H7 (cell line): Measurements from ENCODE around the gene EHD1. TPM values are rescaled to one million over a fixed set of nuclear protein-coding genes. Genes with fewer than 3 reads are reported as not detected.
A peak's percentile ranks its signal among the peaks of the same experiment; 100 is the strongest.
"Not testable (repeated sequence)": the region's sequence is repeated elsewhere in the genome, so short reads cannot be mapped to it uniquely, and the experiment has no call there.

Experiments used
- DNase-seq: peaks from one replicate; pipeline ENCODE4 v3.0.0; 2012
- H3K27me3 ChIP-seq: 2 replicates; pipeline ENCODE4 v1.6.0; 2011; ENCODE audit warnings: mild to moderate bottlenecking, low read length; ENCODE audit not compliant: control insufficient read depth, insufficient read depth
- H3K36me3 ChIP-seq: replicated peaks from 2 replicates; pipeline ENCODE4 v1.5.1; 2011; ENCODE audit warnings: low read length; ENCODE audit not compliant: control insufficient read depth, insufficient read depth
- H3K4me3 ChIP-seq: 2 replicates; pipeline ENCODE4 v1.5.1; 2011; ENCODE audit warnings: low read depth, mild to moderate bottlenecking, control low read depth, low read length, moderate library complexity; ENCODE audit not compliant: insufficient read depth
- total RNA-seq: library from RNA; depleted of rRNA; stranded (reverse); fragments of >200 nt; shearing (Covaris generic); gene quantifications from 2 replicates; pipeline ENCODE4 v1.2.3, GENCODE V29; 2014

Gene EHD1
- total RNA-seq, 1 experiment from 2014 or later, result 30.2 TPM

GRCh38 chr11:64846998-64847666 is 31.3 kb downstream of the EHD1 start:
- peaks cover 6% of the 10 kb centered on the region; the same call in 1 of the 2 replicates for H3K27me3 ChIP-seq
- H3K4me3 ChIP-seq, result no peak overlapping the region
- no peaks in the 10 kb centered on the region for H3K36me3 ChIP-seq
- DNase-seq, result peak; percentile 98

GRCh38 chr11:64845776-64846129 is 32.7 kb downstream of the EHD1 start:
- not testable (repeated sequence) for H3K4me3 ChIP-seq, DNase-seq, H3K27me3 ChIP-seq, H3K36me3 ChIP-seq

DNA sequence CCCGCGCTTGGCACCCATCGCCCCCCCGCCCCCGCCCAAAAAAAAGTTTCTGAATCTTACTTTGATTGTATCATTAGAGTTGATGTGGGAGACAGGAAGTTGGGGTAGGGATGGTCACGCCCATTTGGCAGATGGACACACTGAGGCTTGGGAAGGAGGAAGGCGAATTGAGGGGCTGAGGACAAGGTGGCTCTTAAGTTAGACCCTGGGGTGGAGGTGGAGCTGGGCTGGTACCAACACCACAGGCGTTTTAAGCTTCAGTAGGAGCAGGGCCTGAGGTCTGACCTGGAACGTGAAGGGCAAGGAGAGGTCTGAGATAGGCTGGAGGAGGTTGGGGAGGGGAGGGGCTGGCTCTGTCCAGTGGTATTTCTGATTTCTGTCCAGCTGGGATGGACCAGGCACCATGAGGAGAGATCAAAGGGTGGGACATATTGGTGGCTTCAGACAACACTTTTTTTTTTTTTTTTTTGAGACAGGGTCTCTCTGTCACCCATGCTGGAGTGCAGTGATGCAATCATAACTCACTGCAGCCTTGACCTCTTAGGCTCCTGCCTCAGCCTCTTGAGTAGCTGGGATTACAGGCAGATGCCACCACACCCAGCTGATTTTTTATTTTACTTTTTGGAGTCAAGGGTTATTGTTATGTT is 33.2 kb downstream of the EHD1 start:
- no peak for DNase-seq
- Histone ChIP-seq H3K27me3 (peaks cover 6% of the 10 kb centered on the region; the same call in 1 of the 2 replicates), H3K36me3 (no peaks in the 10 kb centered on the region), H3K4me3 (peak overlapping the region; percentile 71)

- Histone ChIP-seq H3K36me3 (peaks cover 1% of the 10 kb centered on the region; the same call in 1 of the 2 replicates), H3K27me3 (peaks cover 6% of the 10 kb centered on the region; the same call in 1 of the 2 replicates), H3K4me3 (peak within 1 kb of the TSS; percentile 71)
- peak; percentile 100 for DNase-seq
These were observed 33.9 kb downstream of the EHD1 start, which contains the start of gene CDC42BPG for GRCh38 chr11:64844330-64845128. Gene CDC42BPG, minus strand, starts transcription at chr11:64844653. Its CDS starts 84 bp downstream, at chr11:64844569.

DNA sequence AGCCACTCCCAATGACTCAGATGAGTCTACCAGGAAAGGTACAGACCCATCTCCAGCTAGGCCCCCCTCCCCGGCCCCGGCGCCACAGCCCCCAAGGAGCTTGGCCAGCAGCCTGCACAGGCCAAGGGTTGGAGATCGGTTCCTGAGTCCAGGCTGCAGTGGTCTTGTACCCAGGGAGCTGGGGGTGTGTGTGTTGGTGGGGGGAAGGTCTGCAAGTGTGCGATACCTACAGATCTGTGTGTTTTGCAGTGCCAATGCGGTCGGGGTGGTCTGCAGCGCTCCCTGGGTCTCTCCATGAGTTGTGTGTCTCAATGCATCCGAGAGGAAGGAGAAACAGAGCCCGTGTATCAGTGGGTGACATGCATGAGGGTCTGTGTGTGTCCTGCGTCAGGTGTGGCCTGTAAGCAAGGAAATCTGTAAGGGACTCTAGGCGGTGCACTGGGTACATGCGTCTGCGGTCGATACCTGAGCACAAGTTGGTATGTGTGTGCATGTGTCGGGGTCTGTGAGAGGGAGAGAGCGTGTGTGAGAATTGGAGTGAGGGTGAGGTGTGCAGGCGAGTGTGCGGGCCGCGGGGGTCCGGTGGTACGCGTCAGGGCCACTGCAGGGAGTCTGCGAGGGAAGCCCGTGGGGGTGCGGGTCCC is 34.6 kb downstream of the EHD1 start:
- DNase-seq, result no peak
- Histone ChIP-seq H3K27me3 (peaks cover 6% of the 10 kb centered on the region; the same call in 1 of the 2 replicates), H3K4me3 (peak overlapping the region; percentile 51), H3K36me3 (peaks cover 2% of the 10 kb centered on the region; the same call in 1 of the 2 replicates)

- peak; percentile 86 for DNase-seq
- H3K36me3 ChIP-seq, result peaks cover 2% of the 10 kb centered on the region
- H3K4me3 ChIP-seq, result no peak overlapping the region
- H3K27me3 ChIP-seq, result peaks cover 6% of the 10 kb centered on the region; the same call in 1 of the 2 replicates
These were observed 35.4 kb downstream of the EHD1 start for GRCh38 chr11:64842851-64843685.

DNA sequence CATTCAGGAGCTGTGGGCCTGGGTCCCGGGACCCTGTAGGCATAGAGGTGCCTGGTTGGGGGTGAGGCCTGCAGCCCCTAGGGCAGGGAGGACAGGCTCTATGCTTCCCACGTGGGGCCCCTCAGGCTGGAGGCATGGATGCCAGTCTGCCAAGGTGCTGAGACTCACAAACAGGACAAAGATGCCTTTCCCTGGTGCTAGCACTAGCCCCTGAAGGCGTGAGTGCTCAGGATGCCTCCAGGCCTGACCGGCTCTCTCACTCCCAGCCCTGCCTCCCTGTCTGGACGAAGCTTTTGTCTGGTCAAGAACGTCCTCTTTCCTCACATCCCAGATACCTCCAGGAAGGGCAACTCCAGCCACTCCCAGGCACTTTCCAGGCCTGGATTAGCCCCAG is 36.1 kb downstream of the EHD1 start:
- H3K27me3 ChIP-seq, result peaks cover 6% of the 10 kb centered on the region; the same call in 1 of the 2 replicates
- no peak for DNase-seq
- H3K4me3 ChIP-seq, result no peak overlapping the region
- peaks cover 2% of the 10 kb centered on the region for H3K36me3 ChIP-seq

- Histone ChIP-seq H3K27me3 (peaks cover 6% of the 10 kb centered on the region; the same call in 1 of the 2 replicates), H3K36me3 (peaks cover 2% of the 10 kb centered on the region), H3K4me3 (no peak overlapping the region)
- DNase-seq, result peak; percentile 80
These were observed 36.6 kb downstream of the EHD1 start for GRCh38 chr11:64841592-64842365.

- DNase-seq, result no peak
- Histone ChIP-seq H3K36me3 (peaks cover 2% of the 10 kb centered on the region), H3K4me3 (no peak overlapping the region), H3K27me3 (peaks cover 6% of the 10 kb centered on the region; the same call in 1 of the 2 replicates)
These were observed 38.3 kb downstream of the EHD1 start for GRCh38 chr11:64839887-64840782.

DNA sequence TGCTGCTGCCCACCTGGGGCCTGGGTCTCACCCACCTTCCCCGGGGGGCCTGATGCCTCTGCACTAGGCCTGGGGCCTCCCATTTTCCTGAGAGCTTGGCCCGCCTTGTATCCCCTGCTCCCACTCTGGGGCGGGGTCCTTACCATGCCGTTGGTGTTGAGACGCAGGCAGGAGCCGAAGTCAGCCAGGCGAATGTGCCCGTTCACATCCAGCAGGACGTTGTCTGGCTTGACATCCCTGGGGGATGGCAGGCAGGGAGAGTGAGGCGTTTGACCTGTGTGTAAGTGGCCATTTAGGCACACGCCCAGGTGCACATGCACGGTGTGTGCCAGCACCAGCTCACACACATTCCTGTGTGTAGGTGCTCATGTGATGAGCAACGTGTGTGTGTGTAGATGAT is 39.1 kb downstream of the EHD1 start:
- Histone ChIP-seq H3K27me3 (peaks cover 6% of the 10 kb centered on the region; the same call in 1 of the 2 replicates), H3K4me3 (no peak overlapping the region), H3K36me3 (peaks cover 2% of the 10 kb centered on the region)
- DNase-seq, result no peak

- H3K36me3 ChIP-seq, result peaks cover 4% of the 10 kb centered on the region
- peaks cover 1% of the 10 kb centered on the region; the same call in 1 of the 2 replicates for H3K27me3 ChIP-seq
- H3K4me3 ChIP-seq, result no peak overlapping the region
- no peak for DNase-seq
These were observed 39.7 kb downstream of the EHD1 start for GRCh38 chr11:64838600-64839334.

GRCh38 chr11:64837887-64838351 is 40.5 kb downstream of the EHD1 start:
- Histone ChIP-seq H3K36me3 (peaks cover 5% of the 10 kb centered on the region), H3K4me3 (no peak overlapping the region), H3K27me3 (no peaks in the 10 kb centered on the region)
- DNase-seq, result no peak
